Hippocampal formation (tissue), 2 donors: ENCODE data around the gene BEND3.

ENCODE experiments used
- DNase-seq, 2 donors: peaks; one replicate each; lab custom pipeline; 2025; lab: John Stamatoyannopoulos, UW

Gene BEND3

GRCh38 chr6:107083047-107083768 lies 32.1 kb downstream of the BEND3 start:
- no peak for DNase-seq

- DNase-seq = no peak
These were observed 33.3 kb downstream of the BEND3 start for GRCh38 chr6:107082045-107082444.

GRCh38 chr6:107080036-107080435 lies 35.3 kb downstream of the BEND3 start:
- DNase-seq = no peak

- DNase-seq = no peak
These were observed 35.9 kb downstream of the BEND3 start for GRCh38 chr6:107079429-107079828.

GRCh38 chr6:107077710-107078109 lies 37.6 kb downstream of the BEND3 start:
- no peak for DNase-seq

- DNase-seq = peak; percentile 2 to 68
These were observed 39.3 kb downstream of the BEND3 start for GRCh38 chr6:107075951-107076381.

GRCh38 chr6:107070686-107071085 lies 44.6 kb downstream of the BEND3 start:
- DNase-seq = no peak

- no peak for DNase-seq
These were observed 45.4 kb downstream of the BEND3 start for GRCh38 chr6:107069631-107070548.

- no peak for DNase-seq
These were observed 46.4 kb downstream of the BEND3 start for GRCh38 chr6:107068691-107069630.

- no peak for DNase-seq
These were observed 48.3 kb downstream of the BEND3 start for GRCh38 chr6:107066697-107067659.

- DNase-seq = no peak
These were observed 50.7 kb downstream of the BEND3 start for GRCh38 chr6:107064579-107065065.

GRCh38 chr6:107062691-107063090 lies 52.6 kb downstream of the BEND3 start:
- no peak for DNase-seq

GRCh38 chr6:107061125-107062020 lies 53.9 kb downstream of the BEND3 start:
- no peak for DNase-seq

- no peak for DNase-seq
These were observed 54.6 kb downstream of the BEND3 start for GRCh38 chr6:107060704-107061103.

GRCh38 chr6:107059606-107060005 lies 55.7 kb downstream of the BEND3 start:
- no peak for DNase-seq

GRCh38 chr6:107057679-107058078 lies 57.6 kb downstream of the BEND3 start:
- DNase-seq = no peak

- DNase-seq = no peak
These were observed 58.5 kb downstream of the BEND3 start for GRCh38 chr6:107056796-107057195.

- DNase-seq = no peak
These were observed 67.5 kb downstream of the BEND3 start for GRCh38 chr6:107047807-107048206.
